OCI-LY1 (cell line): ENCODE measurements around the gene DDI2.

ENCODE experiments used
- H2AFZ ChIP-seq: fragments of 200-600 bp; sonication (generic), shearing (Covaris generic); 2 replicates; pipeline ENCODE4 v1.6.0; 2014; ENCODE audit warnings: antibody characterized with exemption, mild to moderate bottlenecking, low read length
- H3F3A ChIP-seq: fragments of 200-600 bp; sonication (generic), shearing (Covaris generic); 2 replicates; pipeline ENCODE4 v1.6.0; 2014; ENCODE audit warnings: mild to moderate bottlenecking, antibody characterized with exemption, low read length, moderate library complexity; ENCODE audit not compliant: insufficient read depth
- H3K27ac ChIP-seq: fragments of 200-600 bp; sonication (generic); 2 replicates; pipeline ENCODE4 v1.5.1; 2014; ENCODE audit warnings: low read length, mixed run types, mild to moderate bottlenecking, low read depth; ENCODE audit not compliant: poor library complexity, severe bottlenecking
- H3K27me3 ChIP-seq: fragments of 200-600 bp; sonication (generic); 2 replicates; pipeline ENCODE4 v1.6.0; 2014; ENCODE audit warnings: antibody characterized with exemption, mild to moderate bottlenecking, low read length, moderate library complexity; ENCODE audit not compliant: insufficient read depth
- H3K36me3 ChIP-seq: fragments of 200-600 bp; sonication (generic); 2 replicates; pipeline ENCODE4 v1.6.1; 2014; ENCODE audit warnings: mild to moderate bottlenecking, antibody characterized with exemption, low read length, moderate library complexity, mixed read lengths; ENCODE audit not compliant: insufficient read depth
- H3K4me1 ChIP-seq: fragments of 200-600 bp; sonication (generic); 2 replicates; pipeline ENCODE4 v1.5.1; 2014; ENCODE audit warnings: mild to moderate bottlenecking, low read length, moderate library complexity; ENCODE audit not compliant: insufficient read depth, severe bottlenecking
- H3K4me2 ChIP-seq: fragments of 200-600 bp; sonication (generic), shearing (Covaris generic); 2 replicates; pipeline ENCODE4 v1.6.1; 2014; ENCODE audit warnings: low read length
- H3K4me3 ChIP-seq: fragments of 200-600 bp; sonication (generic); 2 replicates; pipeline ENCODE4 v1.5.1; 2014; ENCODE audit warnings: low read length, low read depth, mild to moderate bottlenecking, mixed read lengths; ENCODE audit not compliant: poor library complexity, severe bottlenecking
- H3K79me2 ChIP-seq: fragments of 200-600 bp; shearing (Covaris generic); 2 replicates; pipeline ENCODE4 v1.6.1; 2016; ENCODE audit warnings: mixed run types, low read length, mixed read lengths; ENCODE audit not compliant: insufficient read depth
- H3K9ac ChIP-seq: fragments of 200-600 bp; sonication (generic), shearing (Covaris generic); 2 replicates; pipeline ENCODE4 v1.6.1; 2014; ENCODE audit warnings: mild to moderate bottlenecking, low read length, mixed read lengths
- H3K9me2 ChIP-seq: fragments of 200-600 bp; sonication (generic), shearing (Covaris generic); 2 replicates; pipeline ENCODE4 v1.6.1; 2014; ENCODE audit warnings: low read depth, mild to moderate bottlenecking, low read length, mixed read lengths
- H3K9me3 ChIP-seq: fragments of 200-600 bp; shearing (Covaris generic); 2 replicates; pipeline ENCODE4 v1.6.1; 2014; ENCODE audit warnings: low read length, mixed read lengths
- H4K20me1 ChIP-seq: fragments of 200-600 bp; sonication (generic), shearing (Covaris generic); 2 replicates; pipeline ENCODE4 v1.6.0; 2016; ENCODE audit warnings: mild to moderate bottlenecking, low read length; ENCODE audit not compliant: insufficient read depth
- EZH2 ChIP-seq: fragments of 200-600 bp; sonication (generic), shearing (Covaris generic); IDR thresholded peaks from 2 replicates; pipeline ENCODE4 v1.8.0; 2017; ENCODE audit warnings: borderline replicate concordance, mixed run types, mild to moderate bottlenecking, antibody characterized with exemption, low read length, moderate library complexity, mixed read lengths
- TF ChIP-seq, protein P1 (sequence below): fragments of 200-600 bp; sonication (generic), shearing (Covaris generic); IDR thresholded peaks from 2 replicates; pipeline ENCODE4 v1.5.1; 2017; ENCODE audit warnings: mild to moderate bottlenecking, antibody characterized with exemption, low read length, moderate library complexity, mixed read lengths

The DDI2 gene

DNA sequence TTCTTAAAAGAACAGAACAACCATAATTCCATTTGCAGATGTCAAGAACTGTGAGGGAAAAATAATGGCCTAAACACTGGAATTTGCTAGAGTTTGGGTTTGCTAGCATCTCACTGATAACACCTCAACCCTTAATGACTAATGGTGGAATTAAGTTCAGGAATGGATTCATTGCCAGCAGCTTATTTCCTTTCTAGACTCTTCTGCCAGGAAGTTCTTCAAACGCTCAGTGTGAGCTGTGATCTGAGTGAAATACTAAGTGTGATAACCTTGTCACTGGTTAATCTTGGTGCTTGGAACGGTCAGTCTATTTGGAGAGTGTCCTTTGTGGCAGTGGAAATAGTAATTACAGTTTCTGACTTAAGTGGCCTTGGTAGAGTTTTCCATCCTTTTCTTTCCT lies 45.2 kb downstream of the DDI2 start:
- no peaks in the 10 kb centered on the region for H3F3A ChIP-seq
- H3K27me3 ChIP-seq: no peaks in the 10 kb centered on the region
- H3K4me3 ChIP-seq: no peak overlapping the region
- H3K36me3 ChIP-seq: peaks cover 44% of the 10 kb centered on the region
- no peak overlapping the region for H3K9ac ChIP-seq
- no peaks in the 10 kb centered on the region for H3K9me2 ChIP-seq
- no peak overlapping the region for H2AFZ ChIP-seq
- no peaks in the 10 kb centered on the region for H3K9me3 ChIP-seq
- no peak overlapping the region for H3K27ac ChIP-seq
- no peaks in the 10 kb centered on the region for H3K4me1 ChIP-seq
- TF ChIP-seq, protein P1, sequence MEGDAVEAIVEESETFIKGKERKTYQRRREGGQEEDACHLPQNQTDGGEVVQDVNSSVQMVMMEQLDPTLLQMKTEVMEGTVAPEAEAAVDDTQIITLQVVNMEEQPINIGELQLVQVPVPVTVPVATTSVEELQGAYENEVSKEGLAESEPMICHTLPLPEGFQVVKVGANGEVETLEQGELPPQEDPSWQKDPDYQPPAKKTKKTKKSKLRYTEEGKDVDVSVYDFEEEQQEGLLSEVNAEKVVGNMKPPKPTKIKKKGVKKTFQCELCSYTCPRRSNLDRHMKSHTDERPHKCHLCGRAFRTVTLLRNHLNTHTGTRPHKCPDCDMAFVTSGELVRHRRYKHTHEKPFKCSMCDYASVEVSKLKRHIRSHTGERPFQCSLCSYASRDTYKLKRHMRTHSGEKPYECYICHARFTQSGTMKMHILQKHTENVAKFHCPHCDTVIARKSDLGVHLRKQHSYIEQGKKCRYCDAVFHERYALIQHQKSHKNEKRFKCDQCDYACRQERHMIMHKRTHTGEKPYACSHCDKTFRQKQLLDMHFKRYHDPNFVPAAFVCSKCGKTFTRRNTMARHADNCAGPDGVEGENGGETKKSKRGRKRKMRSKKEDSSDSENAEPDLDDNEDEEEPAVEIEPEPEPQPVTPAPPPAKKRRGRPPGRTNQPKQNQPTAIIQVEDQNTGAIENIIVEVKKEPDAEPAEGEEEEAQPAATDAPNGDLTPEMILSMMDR: no peak
- no peaks in the 10 kb centered on the region for H3K79me2 ChIP-seq
- H3K4me2 ChIP-seq: no peak overlapping the region
- no peaks in the 10 kb centered on the region for H4K20me1 ChIP-seq

DNA sequence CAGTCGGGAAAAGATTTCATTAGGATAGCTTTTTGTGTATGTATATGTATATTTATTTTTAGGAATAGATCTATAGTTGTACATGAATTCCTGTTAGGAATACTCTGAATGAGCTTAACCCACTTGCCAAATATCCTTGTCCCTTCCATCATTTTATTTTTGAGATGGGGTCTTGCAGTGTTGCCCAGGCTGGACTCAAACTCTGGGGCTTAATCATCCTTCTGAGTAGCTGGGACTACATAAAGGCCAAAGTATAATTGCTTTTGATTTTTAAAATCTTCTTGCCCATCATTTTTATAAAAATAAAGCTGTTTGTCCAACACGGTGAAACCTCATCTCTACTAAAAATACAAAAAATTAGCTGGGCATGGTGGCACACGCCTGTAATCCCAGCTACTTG lies 46.7 kb downstream of the DDI2 start:
- no peaks in the 10 kb centered on the region for H3K27me3 ChIP-seq
- H3F3A ChIP-seq: no peaks in the 10 kb centered on the region
- no peaks in the 10 kb centered on the region for H3K4me1 ChIP-seq
- H3K4me3 ChIP-seq: no peak overlapping the region
- no peaks in the 10 kb centered on the region for H4K20me1 ChIP-seq
- peaks cover 35% of the 10 kb centered on the region for H3K36me3 ChIP-seq
- no peaks in the 10 kb centered on the region for H3K9me3 ChIP-seq
- no peak overlapping the region for H3K9ac ChIP-seq
- H3K4me2 ChIP-seq: no peak overlapping the region
- H3K27ac ChIP-seq: no peak overlapping the region
- H3K79me2 ChIP-seq: no peaks in the 10 kb centered on the region
- TF ChIP-seq, protein P1: no peak
- TF ChIP-seq EZH2: no peak
- H2AFZ ChIP-seq: no peak overlapping the region
- H3K9me2 ChIP-seq: no peaks in the 10 kb centered on the region

DNA sequence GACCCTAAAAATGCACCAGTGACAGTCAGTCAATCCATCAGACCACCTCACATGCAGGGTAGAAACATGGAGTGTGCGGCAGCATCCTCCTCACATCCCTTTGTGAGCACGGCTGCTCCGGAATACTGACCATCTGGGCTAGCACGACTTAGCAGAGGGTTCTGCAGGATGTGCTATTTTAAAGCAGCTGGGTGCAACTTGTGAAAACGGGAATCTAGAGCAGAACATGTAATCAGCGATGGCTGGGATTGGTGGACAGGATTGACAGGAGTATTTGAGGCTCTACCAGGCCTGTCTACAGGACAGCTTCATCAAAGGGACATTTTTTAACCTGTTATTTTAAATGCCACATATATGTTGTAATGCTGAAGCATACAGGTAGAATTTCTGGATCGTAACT lies 50.1 kb downstream of the DDI2 start:
- Histone ChIP-seq H3K9ac (no peak overlapping the region), H3K36me3 (peaks cover under 1% of the 10 kb centered on the region; the same call in 1 of the 2 replicates), H3K4me2 (no peak overlapping the region), H3K79me2 (no peaks in the 10 kb centered on the region), H3F3A (no peaks in the 10 kb centered on the region), H3K27me3 (no peaks in the 10 kb centered on the region), H3K4me3 (no peak overlapping the region), H3K9me2 (no peaks in the 10 kb centered on the region), H3K4me1 (no peaks in the 10 kb centered on the region), H2AFZ (no peak overlapping the region), H3K9me3 (no peaks in the 10 kb centered on the region), H4K20me1 (no peaks in the 10 kb centered on the region), H3K27ac (no peak overlapping the region)
- TF ChIP-seq, protein P1: no peak
- TF ChIP-seq EZH2: no peak
